GM12873 (cell line): ENCODE results near the gene CCDC38.

Source experiments
- TF ChIP-seq, protein P1 (sequence below): IDR thresholded peaks from 2 replicates; pipeline ENCODE4 v1.5.1; 2012; ENCODE audit warnings: low read depth, mild to moderate bottlenecking, moderate library complexity, low read length, control low read depth; ENCODE audit not compliant: insufficient read depth; ENCODE audit errors: missing control alignments

Gene CCDC38

DNA sequence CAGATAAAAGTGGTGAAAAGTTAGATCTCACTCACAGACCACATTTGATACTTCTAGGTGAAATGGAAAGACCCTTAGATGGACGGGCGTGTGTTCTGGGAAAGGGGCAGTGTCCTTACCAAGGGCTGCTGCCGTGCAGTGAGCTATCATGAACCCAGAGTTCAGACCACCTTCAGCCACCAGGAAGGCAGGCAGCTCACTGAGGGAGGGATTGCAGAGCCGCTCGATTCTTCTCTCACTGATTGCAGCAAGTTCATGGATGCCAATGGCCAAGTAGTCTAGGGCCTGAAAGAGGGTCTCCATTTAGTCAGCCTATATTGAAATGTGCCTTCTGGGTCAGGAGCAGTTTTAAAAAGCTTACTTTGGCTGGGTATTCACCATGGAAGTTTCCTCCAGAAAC lies 38.0 kb upstream of the CCDC38 start:
- TF ChIP-seq, protein P1, sequence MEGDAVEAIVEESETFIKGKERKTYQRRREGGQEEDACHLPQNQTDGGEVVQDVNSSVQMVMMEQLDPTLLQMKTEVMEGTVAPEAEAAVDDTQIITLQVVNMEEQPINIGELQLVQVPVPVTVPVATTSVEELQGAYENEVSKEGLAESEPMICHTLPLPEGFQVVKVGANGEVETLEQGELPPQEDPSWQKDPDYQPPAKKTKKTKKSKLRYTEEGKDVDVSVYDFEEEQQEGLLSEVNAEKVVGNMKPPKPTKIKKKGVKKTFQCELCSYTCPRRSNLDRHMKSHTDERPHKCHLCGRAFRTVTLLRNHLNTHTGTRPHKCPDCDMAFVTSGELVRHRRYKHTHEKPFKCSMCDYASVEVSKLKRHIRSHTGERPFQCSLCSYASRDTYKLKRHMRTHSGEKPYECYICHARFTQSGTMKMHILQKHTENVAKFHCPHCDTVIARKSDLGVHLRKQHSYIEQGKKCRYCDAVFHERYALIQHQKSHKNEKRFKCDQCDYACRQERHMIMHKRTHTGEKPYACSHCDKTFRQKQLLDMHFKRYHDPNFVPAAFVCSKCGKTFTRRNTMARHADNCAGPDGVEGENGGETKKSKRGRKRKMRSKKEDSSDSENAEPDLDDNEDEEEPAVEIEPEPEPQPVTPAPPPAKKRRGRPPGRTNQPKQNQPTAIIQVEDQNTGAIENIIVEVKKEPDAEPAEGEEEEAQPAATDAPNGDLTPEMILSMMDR, result no peak

DNA sequence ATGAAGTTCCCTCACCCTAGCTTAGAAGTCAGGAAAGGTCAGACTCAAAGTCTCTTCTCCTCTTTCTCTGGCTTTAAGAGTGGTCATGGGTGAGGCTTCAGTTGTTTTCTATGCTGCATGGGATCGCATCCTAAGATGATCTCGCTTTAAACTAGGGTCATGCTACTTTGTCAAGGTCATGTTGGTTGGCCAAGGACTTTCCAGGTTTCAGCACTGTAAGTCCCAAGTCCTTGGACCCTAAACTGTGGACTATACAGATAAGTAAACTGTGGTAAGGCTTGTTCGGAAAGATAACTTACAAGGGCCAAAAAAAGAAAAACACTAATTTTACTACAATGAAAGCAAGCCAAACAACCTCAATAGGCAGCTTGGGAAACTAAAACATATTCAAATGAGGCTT lies 36.4 kb upstream of the CCDC38 start:
- TF ChIP-seq, protein P1, result no peak

DNA sequence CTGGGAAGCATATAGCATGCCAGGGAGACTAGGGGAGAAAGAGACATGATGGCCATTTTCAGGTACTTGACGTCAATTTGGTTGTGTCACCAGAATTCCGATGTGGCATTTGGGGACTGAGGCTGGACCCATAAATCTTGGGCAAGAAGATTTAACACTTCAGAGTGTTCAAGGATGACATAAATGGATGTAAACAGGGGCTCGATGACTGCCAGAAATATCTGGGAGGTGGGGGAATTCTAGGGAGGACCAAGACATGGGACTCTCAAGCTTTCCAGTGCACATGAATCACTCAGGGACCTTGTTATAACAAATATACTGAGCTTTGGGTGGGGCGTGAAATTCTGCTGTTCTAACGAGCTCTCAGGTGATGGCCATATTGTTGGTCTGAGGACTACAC lies 35.9 kb upstream of the CCDC38 start:
- TF ChIP-seq, protein P1, result no peak

DNA sequence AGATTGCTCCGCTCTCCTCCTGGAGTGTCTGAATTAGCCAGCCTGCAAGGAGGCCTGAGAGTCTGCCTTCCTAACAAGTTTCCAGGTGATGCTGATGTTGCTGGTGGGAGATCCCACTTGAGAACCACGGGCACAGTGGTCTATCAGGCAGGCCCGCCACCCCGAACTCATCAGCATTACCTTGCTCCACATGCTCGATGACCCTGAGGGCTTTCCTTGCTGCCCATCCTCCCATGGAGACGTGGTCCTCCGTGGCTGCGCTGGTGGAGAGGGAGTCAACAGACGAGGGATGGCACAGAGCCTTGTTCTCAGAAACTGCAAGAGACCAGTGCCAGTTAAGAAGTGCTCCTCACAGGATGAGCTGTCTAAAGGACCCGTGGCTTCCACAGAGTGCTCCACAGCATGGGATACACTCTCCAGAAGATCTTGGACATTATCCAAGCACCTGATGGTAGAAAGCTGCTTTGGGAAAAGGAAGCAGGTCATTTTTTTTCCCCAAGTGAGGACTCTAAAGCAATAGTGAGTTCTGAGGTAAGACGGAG lies 35.4 kb upstream of the CCDC38 start:
- TF ChIP-seq, protein P1, result no peak

DNA sequence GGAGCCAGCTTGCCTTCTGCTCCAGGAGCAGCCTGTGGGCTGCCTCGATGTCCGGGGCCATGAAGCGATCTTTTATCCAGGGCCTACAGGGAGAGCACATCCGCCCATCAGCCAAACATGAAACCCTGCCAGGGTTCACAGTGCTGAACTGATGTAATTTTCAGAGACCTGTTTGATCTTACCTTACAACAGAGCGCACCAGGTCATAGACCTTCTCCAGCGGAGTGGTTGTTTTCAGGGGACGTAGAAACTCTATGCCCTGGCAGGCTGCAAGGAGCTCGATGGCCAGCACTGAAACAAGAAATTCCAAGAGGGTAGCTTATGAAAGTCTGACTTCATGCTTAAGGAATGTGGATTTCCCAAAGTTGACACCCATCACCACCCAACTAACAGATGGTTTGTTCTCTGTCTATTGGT lies 34.0 kb upstream of the CCDC38 start:
- TF ChIP-seq, protein P1, result no peak

DNA sequence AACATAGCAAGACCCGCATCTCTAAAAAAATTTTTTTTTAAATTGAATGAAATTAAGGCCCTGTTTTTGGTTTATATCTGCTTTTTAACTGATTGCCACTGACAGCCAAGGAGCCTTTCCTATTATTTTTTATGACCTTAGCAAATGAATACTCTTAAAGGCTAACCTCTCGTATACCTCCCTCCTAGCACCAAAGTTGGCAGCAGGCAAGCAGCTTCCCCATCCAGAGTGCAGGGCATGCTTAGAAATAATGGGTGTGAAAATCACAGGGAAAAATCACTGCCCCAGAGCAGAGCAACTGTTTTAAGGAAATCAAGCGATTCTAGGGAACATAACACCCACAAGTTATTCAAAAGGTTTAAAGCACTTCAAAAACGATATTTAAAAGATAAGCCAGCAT lies 33.1 kb upstream of the CCDC38 start:
- TF ChIP-seq, protein P1, result no peak

DNA sequence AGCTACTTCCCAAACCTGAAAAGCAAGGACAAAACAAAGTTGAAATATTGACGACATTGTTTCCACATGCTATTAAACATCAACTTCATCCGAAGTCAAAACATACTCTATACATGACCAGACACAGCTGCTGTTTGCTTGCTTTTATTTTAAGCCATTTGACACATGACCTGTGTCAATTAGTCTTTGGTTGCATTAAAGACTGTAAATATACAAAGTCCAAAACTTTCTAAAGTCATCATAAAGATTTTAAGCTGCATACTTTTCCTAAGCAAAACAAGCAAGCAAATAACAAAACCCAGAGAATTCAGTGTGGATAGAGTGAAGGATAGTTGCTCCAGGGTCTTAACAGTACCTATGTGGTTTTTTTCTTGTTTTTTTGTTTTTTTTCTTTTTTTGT lies 31.9 kb upstream of the CCDC38 start:
- TF ChIP-seq, protein P1, result no peak

DNA sequence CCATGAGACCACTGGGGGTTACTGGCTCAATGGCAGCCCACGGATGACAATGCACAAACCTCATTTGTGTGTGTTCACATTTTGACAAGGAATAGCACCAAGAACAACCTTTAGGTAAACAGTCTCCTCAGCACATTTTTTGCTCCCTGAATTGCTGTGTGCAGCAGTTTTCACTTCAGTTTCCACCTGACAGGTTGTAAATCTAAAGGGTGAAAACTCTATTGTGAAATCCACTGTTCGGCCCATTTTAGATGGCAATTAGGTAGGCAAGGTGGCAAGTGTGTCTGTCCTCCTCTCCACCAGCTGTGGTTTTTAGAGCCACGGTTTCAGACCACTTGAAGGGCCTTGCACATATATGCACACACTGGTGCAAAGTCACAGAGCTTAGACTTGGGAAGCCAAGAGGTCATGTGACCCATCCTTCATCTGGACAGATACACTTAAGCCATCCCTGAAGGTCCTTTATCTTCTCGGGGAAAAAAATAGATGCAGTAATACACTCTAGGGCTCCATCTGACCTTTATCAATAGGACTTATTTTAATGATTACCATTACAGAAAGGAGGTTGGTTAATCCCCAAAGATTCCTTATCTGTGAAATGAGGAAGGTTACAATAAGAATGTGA lies 30.5 kb upstream of the CCDC38 start:
- TF ChIP-seq, protein P1, result no peak
